Lower leg skin (tissue), 4 donors: ENCODE data around the gene ISLR2. TPM values are rescaled to one million over a fixed set of nuclear protein-coding genes. Genes with fewer than 3 reads are reported as not detected.

Experiments
- DNase-seq, 2 donors: peaks; one replicate each; pipeline ENCODE4 v3.0.0-alpha.2; 2019; ENCODE audit warnings: low spot score in 2 of 2
- H3K4me3 ChIP-seq: fragments of 200-600 bp; sonication (generic); 2 replicates; pipeline ENCODE4 v1.5.1; 2017; ENCODE audit warnings: mild to moderate bottlenecking, low read depth; ENCODE audit not compliant: poor library complexity, severe bottlenecking
- POLR2A ChIP-seq, 2 donors: fragments of 450-650 bp; IDR thresholded peaks; one replicate each; pipeline ENCODE4 v1.6.1; 2016 to 2017; ENCODE audit warnings: antibody characterized with exemption in 2 of 2, mild to moderate bottlenecking in 1 of 2, moderate library complexity in 1 of 2
- WGBS, 2 donors: methylation state at CpG; one replicate each; pipeline ENCODE4 v1.1.5; 2018; 5-methylcytosine and 5-hydroxymethylcytosine counted together
- intact Hi-C: fragments of 100-400 bp; cut with DNase I; formaldehyde crosslinking; loops from one replicate; pipeline ENCODE4 v1.15.0; 2023; ENCODE audit warnings: low total_unique reads
- total RNA-seq, 4 donors: library from RNA; depleted of rRNA; stranded (reverse); fragments of >200 nt; gene quantifications; one replicate each; pipeline ENCODE4 v1.1.0, GENCODE V29; 2016
- TF ChIP-seq, protein P1 (sequence below), 3 donors: fragments of 450-650 bp; IDR thresholded peaks; one replicate each; pipeline ENCODE4 v1.5.1; 2016; ENCODE audit warnings: antibody characterized with exemption in 3 of 3, mild to moderate bottlenecking in 3 of 3, moderate library complexity in 2 of 3

Gene ISLR2
- total RNA-seq, 4 donors from 2014 or later: 0.17 to 0.91 (median 0.39) TPM; not detected in 1

DNA sequence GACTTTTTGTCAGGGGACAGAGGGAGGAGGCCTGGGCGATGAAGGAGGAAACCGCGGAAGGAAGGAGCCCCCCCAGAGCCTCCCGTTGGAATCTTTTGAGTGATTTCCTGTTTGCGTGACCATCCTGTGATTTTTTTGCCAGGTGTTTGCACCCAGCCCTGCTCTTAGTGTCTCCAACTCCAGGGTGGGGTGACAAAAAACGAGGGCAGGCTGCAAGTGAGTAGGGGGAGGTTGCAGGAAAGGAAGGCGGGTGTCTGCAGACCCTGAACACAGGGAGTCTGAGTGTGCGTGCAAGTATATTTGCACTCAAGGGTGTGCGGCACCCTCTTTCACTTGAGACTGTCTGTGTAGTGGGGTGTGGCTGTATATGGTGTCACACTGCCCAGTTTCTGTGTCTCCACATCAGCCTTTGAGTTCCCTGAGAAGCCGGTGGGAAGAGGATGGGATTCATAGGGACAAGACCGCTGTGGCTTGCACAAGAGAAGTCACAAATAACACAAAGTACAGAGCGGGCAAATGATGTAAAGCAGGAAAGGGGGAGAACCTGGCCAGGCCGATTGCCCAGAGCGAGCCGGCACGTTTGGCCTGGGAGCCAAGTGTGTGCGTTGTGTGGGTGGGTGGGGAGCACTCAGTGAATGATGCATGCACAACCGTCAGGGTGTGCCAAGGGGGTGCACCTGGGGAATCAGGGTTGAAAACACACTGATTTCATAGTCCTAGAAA, 6.6 kb downstream of the ISLR2 start:
- TF ChIP-seq, protein P1, sequence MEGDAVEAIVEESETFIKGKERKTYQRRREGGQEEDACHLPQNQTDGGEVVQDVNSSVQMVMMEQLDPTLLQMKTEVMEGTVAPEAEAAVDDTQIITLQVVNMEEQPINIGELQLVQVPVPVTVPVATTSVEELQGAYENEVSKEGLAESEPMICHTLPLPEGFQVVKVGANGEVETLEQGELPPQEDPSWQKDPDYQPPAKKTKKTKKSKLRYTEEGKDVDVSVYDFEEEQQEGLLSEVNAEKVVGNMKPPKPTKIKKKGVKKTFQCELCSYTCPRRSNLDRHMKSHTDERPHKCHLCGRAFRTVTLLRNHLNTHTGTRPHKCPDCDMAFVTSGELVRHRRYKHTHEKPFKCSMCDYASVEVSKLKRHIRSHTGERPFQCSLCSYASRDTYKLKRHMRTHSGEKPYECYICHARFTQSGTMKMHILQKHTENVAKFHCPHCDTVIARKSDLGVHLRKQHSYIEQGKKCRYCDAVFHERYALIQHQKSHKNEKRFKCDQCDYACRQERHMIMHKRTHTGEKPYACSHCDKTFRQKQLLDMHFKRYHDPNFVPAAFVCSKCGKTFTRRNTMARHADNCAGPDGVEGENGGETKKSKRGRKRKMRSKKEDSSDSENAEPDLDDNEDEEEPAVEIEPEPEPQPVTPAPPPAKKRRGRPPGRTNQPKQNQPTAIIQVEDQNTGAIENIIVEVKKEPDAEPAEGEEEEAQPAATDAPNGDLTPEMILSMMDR (IDR thresholded peaks at IDR 0.05): no peak
- WGBS, 2 donors: 10 to 13% methylated on average over 18 of the region's 18 CpGs
- DNase-seq: no peak
- intact Hi-C loops: no loop called here
- no peak overlapping the region for H3K4me3 ChIP-seq

DNA sequence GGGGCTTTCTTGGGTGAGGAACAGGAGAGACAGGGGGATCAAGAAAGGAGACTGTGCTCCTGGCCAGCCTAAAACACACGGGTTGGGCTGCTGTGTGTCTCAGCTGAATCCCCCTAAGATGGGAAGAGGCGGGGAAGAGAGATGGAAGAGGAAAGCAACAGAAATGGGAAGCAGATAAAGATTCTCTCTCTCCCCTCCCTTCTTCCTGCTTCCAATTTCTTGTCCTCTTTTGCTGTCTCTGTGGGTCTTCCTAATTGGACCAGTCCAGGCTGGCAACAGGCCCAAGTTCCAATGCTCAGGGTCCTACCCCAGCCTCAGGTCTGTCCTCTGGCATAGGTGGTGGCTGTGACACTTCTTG, 7.1 kb downstream of the ISLR2 start:
- 54% methylated on average over 2 of the region's 2 CpGs for WGBS, 2 donors
- TF ChIP-seq, protein P1 (IDR thresholded peaks at IDR 0.05): no peak
- TF ChIP-seq POLR2A (IDR thresholded peaks at IDR 0.05): no peak
- H3K4me3 ChIP-seq: no peak overlapping the region
- no peak for DNase-seq
- intact Hi-C loops: no loop called here

DNA sequence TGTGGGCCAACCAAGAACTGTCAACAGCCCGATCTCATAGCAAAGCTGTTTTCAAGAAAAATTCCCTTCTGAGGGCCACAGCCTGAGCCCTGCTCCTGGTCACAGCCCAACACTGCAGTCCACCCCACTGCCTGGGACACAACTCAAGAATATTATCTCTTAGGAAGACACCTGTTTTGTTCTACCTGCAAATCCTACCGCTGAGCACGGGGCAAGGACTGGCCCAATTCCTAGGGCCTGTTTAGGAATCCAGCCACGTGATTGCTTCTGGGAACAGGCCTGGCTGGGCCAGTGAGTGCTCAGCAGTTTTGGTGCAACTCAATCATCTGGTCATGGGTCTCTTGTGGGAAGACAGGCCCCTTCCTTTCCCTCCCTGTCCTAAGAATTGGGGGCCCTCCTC, 8.3 kb downstream of the ISLR2 start:
- intact Hi-C loops: no loop called here
- WGBS, 2 donors: 69 to 72% methylated on average over 4 of the region's 4 CpGs
- no peak overlapping the region for H3K4me3 ChIP-seq
- no peak for TF ChIP-seq POLR2A (IDR thresholded peaks at IDR 0.05)
- TF ChIP-seq, protein P1 (IDR thresholded peaks at IDR 0.05): no peak
- no peak for DNase-seq

DNA sequence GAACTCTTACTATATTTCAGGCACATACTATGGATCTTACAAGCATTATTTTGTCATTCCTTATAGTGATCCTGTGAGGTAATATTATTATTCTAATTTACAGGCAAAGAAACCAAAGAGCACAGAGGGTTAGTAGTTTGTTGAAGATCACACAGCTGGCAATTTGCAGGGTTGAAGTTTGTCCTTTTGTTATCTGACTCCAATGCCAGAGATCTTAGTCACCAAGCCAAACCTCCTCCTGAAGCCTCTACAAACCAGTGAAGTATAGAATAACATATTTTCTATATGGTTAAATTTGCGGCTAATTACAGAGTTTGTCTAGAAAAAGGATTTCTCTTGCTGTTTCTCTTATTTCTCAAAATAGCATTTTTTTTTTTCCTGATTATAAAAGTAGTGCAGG, 11.2 kb downstream of the ISLR2 start:
- no peak overlapping the region for H3K4me3 ChIP-seq
- WGBS, 2 donors: 91% methylated on average over 1 of the region's 1 CpG
- intact Hi-C loops: no loop called here
- DNase-seq: no peak
- TF ChIP-seq POLR2A (IDR thresholded peaks at IDR 0.05): no peak
- TF ChIP-seq, protein P1 (IDR thresholded peaks at IDR 0.05): no peak

DNA sequence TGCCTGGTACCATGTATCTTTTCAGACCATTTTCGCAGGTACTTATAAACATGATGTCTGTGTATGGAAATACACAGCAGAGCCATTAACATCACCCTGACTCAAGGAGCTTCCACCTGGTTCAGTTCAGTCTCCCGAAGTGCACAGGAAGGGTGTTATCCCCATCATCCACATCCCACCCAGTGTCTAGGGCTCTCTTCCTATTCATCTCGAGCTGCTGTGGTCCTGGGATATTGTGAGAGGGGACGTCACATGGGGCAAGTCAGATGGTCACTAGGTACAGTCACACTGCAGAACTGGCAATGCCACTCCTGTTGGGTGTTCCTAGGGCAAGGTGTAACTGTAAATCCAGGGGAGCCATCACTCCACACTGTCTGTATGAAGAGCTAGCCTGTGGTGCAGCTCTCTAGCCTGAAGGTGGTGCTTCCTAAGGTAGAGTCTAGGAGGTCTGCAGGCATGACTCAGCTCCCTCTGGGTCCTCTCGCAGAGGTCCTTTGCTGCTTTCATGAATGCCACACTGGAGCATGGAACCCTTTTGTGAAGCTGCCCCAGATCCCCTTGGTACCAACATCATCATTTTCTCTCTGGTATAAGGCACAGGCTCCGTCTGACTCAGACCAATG, 13.9 kb downstream of the ISLR2 start:
- H3K4me3 ChIP-seq: no peak overlapping the region
- intact Hi-C loops: no loop called here
- DNase-seq: no peak
- WGBS, 2 donors: 76 to 77% methylated on average over 6 of the region's 6 CpGs
- TF ChIP-seq POLR2A (IDR thresholded peaks at IDR 0.05): no peak
- TF ChIP-seq, protein P1 (IDR thresholded peaks at IDR 0.05): no peak
